Measurements from ENCODE around the gene DNAJC15. TPM values are rescaled to one million over a fixed set of nuclear protein-coding genes. Genes with fewer than 3 reads are reported as not detected.

DNAJC15 gene
- total RNA-seq, 1 donor from 2014 or later: 2.3 TPM

GRCh38 chr13:43145534-43146196 lies 122.3 kb downstream of the DNAJC15 start:
- no peak for TF ChIP-seq CTCF (IDR thresholded peaks at IDR 0.05)
- H3K9me3 ChIP-seq: no peaks in the 10 kb centered on the region
- intact Hi-C loops (cut with DNase I): no loop called here
- no peak overlapping the region for H3K4me3 ChIP-seq
- DNase-seq (ENCODE audit: low spot score in 2 of 2): no peak
- H3K27me3 ChIP-seq: no peaks in the 10 kb centered on the region
- H3K27ac ChIP-seq: no peak overlapping the region
- no peaks in the 10 kb centered on the region for H3K4me1 ChIP-seq
- H3K36me3 ChIP-seq: no peaks in the 10 kb centered on the region

DNA sequence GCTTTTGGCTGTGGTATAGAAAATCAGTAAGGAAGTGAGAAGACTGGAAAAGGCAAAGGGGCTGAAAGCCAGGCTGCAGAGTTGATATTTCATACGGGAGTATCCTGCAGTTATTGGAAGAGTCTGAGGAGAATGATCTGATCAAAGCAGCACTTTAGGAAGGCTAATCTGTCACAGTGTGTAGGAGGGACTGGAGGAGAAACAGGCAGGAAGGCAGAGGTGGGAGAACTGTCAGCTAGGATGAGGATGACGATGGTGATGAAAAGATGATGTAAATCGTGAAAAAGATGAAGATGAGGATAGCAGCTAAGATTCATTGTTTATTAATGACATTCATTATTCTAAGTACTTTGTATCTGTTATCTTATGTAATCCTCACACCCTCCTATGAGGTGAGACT lies 123.0 kb downstream of the DNAJC15 start:
- Histone ChIP-seq H3K9me3 (no peaks in the 10 kb centered on the region), H3K27me3 (no peaks in the 10 kb centered on the region), H3K27ac (no peak overlapping the region), H3K4me1 (no peaks in the 10 kb centered on the region), H3K36me3 (no peaks in the 10 kb centered on the region), H3K4me3 (no peak overlapping the region)
- DNase-seq (ENCODE audit: low spot score in 2 of 2): no peak
- intact Hi-C loops (cut with DNase I): no loop called here
- TF ChIP-seq CTCF (IDR thresholded peaks at IDR 0.05): no peak

GRCh38 chr13:43150369-43151207 lies 127.2 kb downstream of the DNAJC15 start:
- Histone ChIP-seq H3K4me3 (no peak overlapping the region), H3K9me3 (no peaks in the 10 kb centered on the region), H3K27ac (no peak overlapping the region), H3K27me3 (no peaks in the 10 kb centered on the region), H3K36me3 (no peaks in the 10 kb centered on the region), H3K4me1 (no peaks in the 10 kb centered on the region)
- intact Hi-C loops (cut with DNase I): no loop called here
- TF ChIP-seq CTCF (IDR thresholded peaks at IDR 0.05): no peak
- DNase-seq (ENCODE audit: low spot score in 2 of 2): no peak

- H3K27me3 ChIP-seq: no peaks in the 10 kb centered on the region
- intact Hi-C loops (cut with DNase I): no loop called here
- no peak for TF ChIP-seq CTCF (IDR thresholded peaks at IDR 0.05)
- H3K4me3 ChIP-seq: no peak overlapping the region
- no peak overlapping the region for H3K27ac ChIP-seq
- no peaks in the 10 kb centered on the region for H3K36me3 ChIP-seq
- H3K4me1 ChIP-seq: no peaks in the 10 kb centered on the region
- no peak for DNase-seq (ENCODE audit: low spot score in 2 of 2)
- no peaks in the 10 kb centered on the region for H3K9me3 ChIP-seq
Measured at GRCh38 chr13:43153436-43154090, 130.2 kb downstream of the DNAJC15 start.

DNA sequence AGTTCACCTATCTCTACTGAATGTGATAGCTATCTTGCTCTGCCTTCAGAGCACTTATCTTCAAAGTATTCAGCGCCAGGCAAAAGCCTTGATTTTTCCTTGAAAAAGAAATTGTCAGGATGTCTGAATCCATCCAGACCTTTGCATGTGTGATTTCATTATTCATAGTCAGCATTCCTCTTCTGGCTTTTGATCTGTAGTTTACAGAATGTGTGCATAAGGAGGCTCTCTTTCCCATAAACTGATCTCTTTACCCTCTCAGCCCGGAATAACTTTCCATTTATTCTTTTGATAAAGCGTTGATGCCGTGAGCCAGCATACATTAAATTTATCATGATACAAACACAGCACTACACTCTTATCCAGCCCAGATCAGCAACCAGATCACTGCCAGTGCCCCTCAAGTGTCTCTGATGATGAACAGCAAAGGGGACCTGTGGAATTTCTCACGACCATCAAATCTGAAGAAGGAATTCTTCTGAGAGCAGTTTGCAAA lies 130.8 kb downstream of the DNAJC15 start:
- H3K36me3 ChIP-seq: no peaks in the 10 kb centered on the region

More for the DNA sequence above, 130.8 kb downstream of the DNAJC15 start:
- H3K4me1 ChIP-seq: no peaks in the 10 kb centered on the region
- intact Hi-C loops (cut with DNase I): no loop called here
- no peak overlapping the region for H3K4me3 ChIP-seq
- no peak for TF ChIP-seq CTCF (IDR thresholded peaks at IDR 0.05)
- no peak for DNase-seq (ENCODE audit: low spot score in 2 of 2)
- H3K27me3 ChIP-seq: no peaks in the 10 kb centered on the region
- no peaks in the 10 kb centered on the region for H3K9me3 ChIP-seq
- H3K27ac ChIP-seq: no peak overlapping the region

Measured in ascending aorta (tissue), 2 donors.